ENCODE data around the gene RAB2B. TPM values are rescaled to one million over a fixed set of nuclear protein-coding genes. Genes with fewer than 3 reads are reported as not detected.

The RAB2B gene
- total RNA-seq, result 10 to 100 TPM; 19.6 to 31.1 (median 23.4) TPM

DNA sequence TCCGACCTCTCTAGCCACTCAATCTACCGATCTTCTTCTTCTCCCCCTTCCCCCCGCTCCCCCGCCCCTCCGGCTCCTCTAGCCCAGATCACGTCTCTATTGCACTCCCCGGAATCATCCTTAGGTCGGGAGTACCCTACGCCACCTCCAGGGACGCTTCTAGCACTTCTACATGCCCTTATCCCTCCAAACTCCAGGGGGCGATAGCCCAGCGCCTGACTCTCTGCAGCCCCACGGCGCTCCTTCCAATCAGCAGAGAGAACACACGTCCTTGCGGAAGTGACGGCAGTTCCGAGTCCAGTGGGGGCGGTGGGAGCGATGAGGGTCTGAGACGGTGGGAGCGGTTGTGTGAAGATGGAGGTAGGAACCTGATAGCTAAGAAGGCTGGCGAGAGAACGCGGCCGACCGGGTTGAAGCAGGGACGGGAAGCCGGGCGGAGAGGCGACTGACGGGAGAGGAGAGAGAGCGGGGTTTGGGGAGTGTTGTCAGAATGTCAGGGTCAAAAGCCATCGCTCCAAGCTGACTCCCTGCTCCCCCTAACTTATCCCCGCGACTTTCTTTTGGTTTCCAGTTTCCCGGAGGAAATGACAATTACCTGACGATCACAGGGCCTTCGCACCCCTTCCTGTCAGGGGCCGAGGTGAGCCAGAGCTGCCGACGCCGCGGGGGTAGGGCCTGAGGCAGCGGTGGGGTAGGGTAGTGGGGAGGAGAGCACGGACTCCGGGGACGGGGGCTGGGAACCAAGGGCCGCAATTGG lies at the start of gene RAB2B, which contains the start of gene TOX4:
Gene RAB2B, minus strand, starts transcription at position 35 of the 757 bp plus-strand sequence. CDS start 87 bp downstream, outside the sequence.
Gene TOX4, plus strand, starts transcription at position 271 of the 757 bp plus-strand sequence. Its CDS starts 84 bp downstream, at position 355.
- TF ChIP-seq, protein P1, sequence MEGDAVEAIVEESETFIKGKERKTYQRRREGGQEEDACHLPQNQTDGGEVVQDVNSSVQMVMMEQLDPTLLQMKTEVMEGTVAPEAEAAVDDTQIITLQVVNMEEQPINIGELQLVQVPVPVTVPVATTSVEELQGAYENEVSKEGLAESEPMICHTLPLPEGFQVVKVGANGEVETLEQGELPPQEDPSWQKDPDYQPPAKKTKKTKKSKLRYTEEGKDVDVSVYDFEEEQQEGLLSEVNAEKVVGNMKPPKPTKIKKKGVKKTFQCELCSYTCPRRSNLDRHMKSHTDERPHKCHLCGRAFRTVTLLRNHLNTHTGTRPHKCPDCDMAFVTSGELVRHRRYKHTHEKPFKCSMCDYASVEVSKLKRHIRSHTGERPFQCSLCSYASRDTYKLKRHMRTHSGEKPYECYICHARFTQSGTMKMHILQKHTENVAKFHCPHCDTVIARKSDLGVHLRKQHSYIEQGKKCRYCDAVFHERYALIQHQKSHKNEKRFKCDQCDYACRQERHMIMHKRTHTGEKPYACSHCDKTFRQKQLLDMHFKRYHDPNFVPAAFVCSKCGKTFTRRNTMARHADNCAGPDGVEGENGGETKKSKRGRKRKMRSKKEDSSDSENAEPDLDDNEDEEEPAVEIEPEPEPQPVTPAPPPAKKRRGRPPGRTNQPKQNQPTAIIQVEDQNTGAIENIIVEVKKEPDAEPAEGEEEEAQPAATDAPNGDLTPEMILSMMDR (IDR thresholded peaks at IDR 0.05; ENCODE audit: low read depth), result peak; percentile 77

DNA sequence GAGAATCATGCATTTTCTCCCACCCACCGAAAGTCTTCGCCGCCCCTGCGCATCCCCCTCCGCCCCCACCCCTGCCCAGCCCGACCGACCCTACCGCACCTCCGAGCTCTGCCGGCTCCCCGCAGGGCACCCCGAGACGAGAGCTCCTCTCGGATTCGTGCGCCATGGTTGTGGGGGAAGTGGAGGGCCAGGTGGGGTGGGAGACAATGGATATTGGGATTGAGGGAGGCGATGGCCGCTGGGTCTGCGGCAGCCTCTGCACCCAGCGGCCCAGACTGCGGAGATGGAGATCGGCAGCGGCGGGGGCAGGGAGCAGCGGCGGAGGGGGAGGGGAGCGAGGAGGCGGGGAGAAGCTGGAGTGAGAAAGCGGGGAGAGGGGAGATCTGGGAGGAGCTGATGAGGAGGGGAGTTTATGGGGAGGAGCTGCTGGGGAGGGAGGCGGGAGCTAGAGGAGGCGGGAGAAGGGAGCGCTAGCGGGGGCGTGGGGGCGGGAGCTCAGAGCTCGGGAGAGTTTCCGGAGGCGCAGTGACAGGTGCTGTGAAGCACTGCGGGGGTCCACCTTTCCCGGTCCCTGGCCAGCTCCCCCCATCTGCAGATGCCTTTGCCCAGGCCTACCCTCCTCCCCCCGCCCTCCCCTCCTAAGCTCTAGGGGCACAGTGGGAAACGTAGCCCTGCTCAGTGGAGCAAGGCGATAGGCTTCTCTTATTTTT lies 49.4 kb upstream of the RAB2B start, which contains the start of gene SALL2:
Gene SALL2, minus strand, starts transcription at position 385 of the 710 bp plus-strand sequence. Its CDS starts 219 bp downstream, at position 166.
- TF ChIP-seq, protein P1 (IDR thresholded peaks at IDR 0.05; ENCODE audit: low read depth), result no peak

- TF ChIP-seq, protein P1 (IDR thresholded peaks at IDR 0.05; ENCODE audit: low read depth), result no peak
Measured at GRCh38 chr14:21525571-21525961, 48.8 kb upstream of the RAB2B start.

GRCh38 chr14:21524575-21525490 lies 48.1 kb upstream of the RAB2B start:
- TF ChIP-seq, protein P1 (IDR thresholded peaks at IDR 0.05; ENCODE audit: low read depth), result no peak

DNA sequence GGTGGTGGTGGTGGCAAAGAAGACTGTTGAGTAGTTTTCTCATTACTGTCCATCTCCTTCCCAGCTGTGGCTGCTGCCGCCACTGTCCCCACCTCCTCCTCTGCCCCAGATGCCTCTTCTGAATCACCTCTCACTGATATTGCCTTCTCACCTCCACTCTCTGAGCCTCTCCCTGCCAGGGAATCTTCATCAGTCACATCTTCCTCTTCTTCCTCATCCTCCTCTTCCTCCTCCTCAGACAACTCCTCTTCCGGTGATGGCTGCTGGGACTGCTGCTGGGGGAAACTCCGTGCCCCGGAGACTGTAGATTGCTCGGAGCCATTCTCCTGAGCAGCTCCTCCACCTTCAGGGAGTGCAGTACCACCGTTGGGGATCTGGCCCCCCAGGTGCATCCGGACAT lies 46.4 kb upstream of the RAB2B start:
- TF ChIP-seq, protein P1 (IDR thresholded peaks at IDR 0.05; ENCODE audit: low read depth), result no peak

DNA sequence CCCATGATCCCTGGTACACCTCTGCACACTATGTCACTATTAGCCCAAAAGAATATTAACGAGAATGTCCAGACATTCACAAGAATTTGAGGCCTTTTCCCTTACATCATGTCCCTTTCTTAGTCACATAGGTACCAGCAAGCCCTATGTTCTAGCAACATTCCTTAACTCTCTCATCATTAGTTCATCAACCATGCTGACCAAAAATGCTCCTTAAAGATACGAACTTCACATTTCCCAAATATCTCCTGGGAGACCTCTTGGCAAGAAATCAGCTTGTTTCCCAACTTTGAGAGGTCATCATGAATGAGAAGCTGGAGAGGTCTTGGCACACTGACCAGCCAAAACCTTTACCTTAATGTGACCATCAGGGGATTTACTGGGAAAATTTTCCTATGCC lies 44.7 kb upstream of the RAB2B start:
- TF ChIP-seq, protein P1 (IDR thresholded peaks at IDR 0.05; ENCODE audit: low read depth), result no peak

Measured in subcutaneous adipose tissue (tissue), 4 donors.